CD1c-positive myeloid dendritic cell (primary cell): ENCODE measurements around the gene OR52E8.

Source experiments
- DNase-seq: peaks from one replicate; pipeline ENCODE4 v3.0.0-alpha.2; 2016; ENCODE audit errors: extremely low spot score

Gene OR52E8

DNA sequence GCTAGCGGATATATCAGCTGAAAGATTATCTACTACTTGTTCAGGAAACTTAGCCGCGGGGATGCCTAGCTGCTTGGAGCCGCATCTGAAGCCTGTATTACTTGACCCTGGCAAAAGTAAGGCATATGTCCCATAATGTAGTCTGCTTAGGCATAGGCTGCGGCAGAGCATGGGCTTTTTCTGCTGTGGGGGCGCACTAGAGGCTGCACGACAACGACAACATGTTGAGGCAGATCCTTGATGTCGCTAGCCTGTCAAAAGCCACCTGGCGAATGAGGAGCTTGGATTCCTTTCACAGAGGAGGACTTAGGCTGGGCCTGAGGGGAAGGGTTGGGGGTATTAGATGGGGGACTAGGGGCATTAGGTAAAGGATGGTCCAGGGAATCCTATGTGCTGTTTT, 49.9 kb downstream of the OR52E8 start:
- DNase-seq, result no peak
